HG02885 (cell line): ENCODE measurements around the gene ONECUT3.
"Not testable (repeated sequence)": the region's sequence is repeated elsewhere in the genome, so short reads cannot be mapped to it uniquely, and the experiment has no call there.

Experiments
- ATAC-seq: cut with Tn5 transposase; IDR thresholded peaks from one replicate; pipeline ENCODE4 v1.9.1; 2021; ENCODE audit warnings: mild to moderate bottlenecking; ENCODE audit not compliant: unreplicated experiment, poor library complexity

Gene ONECUT3

DNA sequence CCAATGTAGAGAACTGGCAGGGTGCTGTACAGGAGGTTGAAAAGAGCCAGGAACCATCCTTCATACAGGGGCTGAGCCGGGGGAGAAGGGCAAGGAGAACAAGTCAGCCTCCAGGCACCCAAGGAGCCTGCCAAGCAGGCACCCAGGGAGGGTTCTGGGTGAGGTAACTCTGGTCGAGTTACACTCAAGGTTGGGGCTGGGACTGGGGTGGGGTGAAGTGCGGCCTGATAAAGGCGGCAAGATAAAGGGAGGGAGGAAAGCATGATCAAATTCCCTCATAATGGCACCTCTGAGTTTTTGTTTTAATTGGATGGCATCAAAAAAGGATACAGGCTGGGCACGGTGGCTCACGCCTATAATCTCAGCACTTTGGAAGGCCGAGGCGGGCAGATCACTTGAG lies 33.8 kb downstream of the ONECUT3 start:
- ATAC-seq = no peak

DNA sequence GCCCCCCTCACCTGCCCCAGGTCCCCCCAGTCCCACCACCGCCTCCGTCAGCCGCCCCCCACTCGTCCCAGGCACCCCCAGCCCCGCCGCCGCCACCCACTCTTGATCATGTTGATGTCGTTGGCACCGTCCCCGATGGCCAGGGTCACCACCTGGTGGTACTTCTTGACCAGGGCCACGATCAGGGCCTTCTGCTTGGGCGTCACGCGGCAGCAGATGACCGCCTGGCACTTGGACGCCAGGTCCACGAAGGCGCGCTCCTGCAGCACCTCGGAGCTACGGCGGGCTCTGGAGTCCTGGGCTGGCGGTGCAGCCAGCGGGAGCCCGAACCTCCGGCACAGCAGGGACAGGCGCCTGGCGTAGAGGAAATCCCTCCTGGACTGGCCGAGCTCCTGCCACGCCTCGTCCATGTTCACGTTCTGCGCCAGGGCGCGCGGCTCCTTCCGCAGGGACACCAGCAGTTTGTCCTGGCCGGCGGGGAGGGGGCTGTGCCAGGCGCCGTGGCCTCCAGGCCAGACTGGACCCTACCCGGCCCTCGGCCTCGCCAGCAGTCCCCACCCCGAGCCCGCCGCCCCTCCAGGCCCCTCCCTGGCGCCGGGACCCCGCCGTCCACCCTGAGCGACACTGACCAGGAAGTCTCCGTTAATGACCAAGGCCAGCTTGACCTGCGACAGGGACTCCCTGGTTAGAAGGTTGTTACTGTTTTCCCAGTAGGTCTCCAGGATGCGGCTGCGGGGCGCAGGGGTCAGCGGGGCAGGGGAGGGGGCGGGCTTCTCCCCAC lies 36.1 kb downstream of the ONECUT3 start:
- ATAC-seq = no peak

DNA sequence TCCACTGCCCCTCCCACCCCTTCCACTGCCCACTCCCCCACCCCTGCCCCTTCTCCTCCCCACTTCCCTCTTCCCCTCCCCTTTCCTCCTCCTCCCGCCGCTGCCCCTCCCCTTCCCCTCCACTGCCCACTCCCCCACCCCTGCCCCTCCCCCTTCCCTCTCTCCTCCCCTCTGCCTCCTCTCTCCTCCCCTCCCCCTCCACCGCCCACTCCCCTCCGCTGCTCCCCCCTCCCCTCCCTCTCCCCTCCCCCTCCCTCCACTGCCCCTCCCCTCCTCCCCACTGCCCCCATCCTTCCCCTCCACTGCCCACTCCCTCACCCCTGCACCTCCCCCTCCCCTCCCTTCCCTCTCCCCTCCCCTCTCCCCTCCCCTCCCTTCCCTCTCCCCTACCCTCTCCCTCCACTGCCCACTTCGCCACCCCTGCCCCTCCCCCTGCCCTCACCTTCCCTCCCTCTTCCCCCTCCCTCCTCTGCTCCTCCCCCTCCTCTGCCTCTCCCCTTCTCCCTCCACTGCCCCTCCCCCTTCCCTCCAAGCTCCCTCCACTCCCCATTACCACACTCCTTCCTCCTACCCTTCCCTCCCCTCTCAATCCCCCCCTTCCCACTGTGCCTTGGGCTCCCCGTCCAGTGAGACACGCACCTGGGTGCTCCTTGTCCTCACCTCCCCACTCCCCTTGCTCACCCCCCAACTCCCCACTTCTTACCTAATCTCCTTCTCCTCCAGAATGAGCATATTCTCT lies 36.9 kb downstream of the ONECUT3 start:
- no peak for ATAC-seq

DNA sequence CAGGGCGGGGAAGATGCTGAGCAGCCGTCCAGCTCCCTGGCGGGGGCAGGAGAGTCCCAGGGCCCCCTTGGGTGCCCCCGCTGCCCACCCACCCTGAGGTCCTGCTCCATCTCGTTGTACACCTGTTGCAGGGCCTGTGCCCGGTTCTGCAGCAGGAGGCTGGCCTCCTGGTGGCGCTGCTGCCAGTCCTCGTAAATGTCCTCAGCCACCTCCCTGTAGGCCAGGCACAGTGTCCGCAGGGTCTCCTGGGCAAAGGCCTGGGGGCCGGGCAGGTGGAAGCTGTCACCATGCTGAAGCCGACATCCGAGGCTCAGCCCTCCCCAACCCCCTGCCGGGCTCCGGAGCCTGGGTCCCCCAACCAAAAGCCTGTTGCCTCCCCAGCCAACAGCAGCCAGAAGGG lies 38.6 kb downstream of the ONECUT3 start:
- ATAC-seq = no peak

DNA sequence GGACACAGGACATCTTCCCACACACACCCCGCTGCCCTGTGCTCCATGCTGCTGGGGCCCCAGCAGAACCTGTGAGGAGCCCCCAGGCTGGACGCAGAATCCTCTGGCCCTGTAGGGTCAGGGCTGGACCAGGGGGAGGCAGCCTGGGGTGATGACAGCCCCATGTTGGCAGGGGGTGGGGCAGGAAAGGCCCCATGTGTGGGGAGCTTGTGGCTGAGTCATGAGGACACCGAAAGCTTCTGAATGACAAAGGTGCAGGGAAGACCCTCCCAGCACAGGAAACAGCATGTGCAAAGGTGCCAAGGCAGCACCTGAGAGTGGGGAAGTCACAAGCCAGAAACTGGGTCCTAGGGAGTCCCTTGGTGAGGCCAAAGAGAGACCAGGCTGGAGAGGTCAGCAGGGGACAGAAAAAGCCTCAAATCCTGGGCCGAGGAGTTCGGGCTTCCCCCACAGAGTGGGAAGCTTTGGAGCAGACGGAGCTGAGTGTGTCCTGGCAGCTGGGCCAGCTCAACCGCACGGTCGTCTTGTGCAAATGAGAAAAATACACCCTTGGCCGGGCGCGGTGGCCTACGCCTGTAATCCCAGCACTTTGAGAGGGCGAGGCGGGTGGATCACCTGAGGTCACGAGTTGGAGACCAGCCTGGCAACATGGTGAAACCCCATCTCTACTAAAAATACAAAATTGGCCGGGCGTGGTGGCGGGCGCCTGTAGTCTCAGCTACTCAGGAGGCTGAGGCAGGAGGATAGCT lies 41.3 kb downstream of the ONECUT3 start:
- ATAC-seq = no peak

DNA sequence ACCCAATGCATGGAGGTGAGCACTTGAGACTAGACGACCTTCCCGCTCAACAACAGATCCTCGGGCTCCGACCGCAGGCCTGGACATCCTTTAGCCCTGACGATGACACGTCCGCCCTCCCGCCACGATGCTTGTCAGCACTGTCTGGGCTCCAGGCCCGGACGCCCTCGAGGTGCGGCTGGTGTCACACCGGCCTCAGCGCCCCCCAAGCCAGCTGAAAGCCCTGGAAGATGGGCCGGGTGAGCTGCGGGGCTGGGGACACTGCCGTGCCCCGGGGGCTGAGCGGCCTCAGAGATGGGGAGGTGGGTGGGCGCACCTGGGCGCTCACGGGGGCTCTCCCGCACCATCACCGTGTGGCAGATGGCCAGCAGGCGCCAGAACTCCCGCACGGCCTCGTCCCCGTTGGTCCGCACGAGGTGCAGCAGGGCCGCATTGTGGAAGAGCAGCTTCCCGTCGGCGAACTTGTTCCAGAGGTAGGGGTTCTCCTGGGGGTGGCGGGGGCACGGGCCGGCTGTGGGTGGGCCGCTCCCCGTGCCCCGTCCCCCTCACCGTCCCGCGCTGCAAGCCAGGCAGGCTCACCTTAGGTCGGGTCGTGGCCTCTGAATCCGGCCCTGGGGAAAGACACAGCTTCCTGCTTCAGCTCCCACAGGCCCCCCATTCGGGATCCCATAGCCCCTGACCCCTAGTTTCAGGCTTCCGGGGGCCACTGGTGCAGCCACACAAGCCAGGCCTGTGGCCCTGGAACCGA lies 43.3 kb downstream of the ONECUT3 start:
- ATAC-seq = no peak

DNA sequence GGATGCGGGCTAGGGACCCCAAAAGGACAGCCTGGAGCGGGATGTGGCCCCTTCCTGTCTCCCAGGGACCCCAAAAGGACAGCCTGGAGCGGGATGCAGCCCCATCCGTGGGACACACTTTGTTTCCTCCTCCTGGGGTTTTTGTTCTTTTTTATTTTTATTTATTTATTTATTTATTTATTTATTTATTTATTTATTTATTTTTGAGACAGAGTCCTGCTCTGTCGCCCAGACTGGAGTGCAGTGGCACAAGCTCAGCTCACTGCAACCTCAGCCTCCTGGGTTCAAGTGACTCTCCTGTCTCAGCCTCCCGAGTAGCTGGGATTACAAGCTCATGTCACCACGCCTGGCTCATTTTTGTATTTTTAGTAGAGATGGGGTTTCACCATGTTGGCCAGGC lies 44.0 kb downstream of the ONECUT3 start:
- ATAC-seq = not testable (repeated sequence)

DNA sequence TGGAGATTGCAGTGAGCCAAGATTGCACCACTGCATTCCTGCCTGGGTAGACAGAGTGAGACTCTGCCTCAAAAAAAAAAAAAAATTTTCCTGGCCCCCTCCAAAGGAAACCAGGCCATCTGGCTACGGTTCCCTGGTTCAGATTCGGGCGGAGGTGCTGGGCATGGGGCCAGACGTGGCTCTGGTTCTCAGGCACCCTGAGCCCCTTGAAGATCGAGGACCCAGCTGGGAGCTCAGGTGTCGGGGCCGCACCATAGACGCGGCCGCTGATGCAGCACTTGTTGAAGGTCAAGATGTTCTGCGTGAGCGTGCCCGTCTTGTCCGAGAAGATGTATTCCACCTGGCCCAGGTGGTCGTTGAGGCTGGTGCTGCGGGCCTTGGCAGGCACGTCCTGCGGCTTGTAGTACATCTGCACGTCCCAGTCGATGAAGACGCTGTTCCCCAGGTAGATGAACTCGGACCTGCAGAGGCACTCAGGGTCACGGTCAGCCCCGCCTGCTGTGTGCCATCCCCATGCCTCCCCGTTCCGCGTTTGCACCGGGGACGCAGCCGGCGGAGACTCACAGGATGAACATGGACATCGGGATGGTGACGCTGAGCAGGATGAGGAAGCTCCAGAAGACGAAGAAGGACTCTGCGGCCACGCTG lies 46.5 kb downstream of the ONECUT3 start:
- no peak for ATAC-seq

DNA sequence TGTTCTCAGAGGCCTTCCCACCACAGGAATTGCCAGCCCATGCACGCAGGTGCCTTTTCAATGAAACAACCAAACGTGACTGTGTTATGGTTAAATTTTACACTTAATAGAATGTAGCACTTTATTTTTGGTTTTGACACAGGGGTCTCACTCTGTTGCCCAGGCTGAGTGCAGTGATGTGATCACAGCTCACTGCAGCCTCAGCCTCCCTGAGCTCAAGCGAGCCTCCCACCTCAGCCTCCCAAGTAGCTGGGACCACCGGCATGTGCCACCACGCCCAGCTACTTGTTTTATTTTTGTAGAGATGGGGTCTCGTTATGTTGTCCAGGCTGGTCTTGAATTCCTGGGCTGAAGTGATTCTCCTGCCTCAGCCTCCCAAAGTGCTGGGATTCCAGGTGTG lies 51.6 kb downstream of the ONECUT3 start:
- no peak for ATAC-seq

DNA sequence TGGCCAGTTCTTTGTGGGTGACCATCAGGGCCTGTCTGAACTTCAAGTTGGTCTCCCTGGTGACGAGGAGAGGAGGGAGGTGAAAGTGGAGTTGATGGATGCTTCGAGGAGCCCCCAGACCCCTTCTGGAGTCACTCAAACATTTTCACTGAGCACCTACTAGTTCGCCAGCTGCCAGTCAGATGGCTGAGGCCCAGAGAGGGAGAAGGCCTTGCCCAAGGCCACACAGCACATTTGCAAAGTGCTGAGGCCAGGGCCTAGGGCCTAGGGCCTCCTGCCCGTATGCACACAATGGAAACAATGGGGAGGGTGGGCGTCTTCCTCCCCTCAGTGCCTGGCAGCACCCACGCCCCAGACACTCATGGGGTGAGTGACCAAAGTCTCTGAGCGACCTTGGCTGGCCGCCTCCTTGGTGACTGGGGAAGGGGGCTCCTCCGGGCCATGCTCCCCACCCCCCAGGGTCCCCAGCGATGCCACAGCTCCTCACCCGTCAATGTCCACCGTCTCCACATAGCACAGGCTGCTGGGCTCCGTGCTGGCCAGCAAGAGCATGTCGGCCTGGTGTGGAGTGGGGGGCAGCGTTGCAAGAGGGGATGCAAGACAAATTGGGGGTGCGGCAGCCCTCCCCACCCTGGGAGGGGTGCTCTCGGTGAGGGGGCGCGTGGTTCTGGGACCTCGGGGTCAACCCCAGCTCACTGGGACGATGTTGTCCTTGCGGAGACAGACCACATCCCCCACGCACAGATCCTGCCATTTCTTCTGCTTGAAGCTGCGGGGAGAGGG lies 52.3 kb downstream of the ONECUT3 start:
- ATAC-seq = no peak

DNA sequence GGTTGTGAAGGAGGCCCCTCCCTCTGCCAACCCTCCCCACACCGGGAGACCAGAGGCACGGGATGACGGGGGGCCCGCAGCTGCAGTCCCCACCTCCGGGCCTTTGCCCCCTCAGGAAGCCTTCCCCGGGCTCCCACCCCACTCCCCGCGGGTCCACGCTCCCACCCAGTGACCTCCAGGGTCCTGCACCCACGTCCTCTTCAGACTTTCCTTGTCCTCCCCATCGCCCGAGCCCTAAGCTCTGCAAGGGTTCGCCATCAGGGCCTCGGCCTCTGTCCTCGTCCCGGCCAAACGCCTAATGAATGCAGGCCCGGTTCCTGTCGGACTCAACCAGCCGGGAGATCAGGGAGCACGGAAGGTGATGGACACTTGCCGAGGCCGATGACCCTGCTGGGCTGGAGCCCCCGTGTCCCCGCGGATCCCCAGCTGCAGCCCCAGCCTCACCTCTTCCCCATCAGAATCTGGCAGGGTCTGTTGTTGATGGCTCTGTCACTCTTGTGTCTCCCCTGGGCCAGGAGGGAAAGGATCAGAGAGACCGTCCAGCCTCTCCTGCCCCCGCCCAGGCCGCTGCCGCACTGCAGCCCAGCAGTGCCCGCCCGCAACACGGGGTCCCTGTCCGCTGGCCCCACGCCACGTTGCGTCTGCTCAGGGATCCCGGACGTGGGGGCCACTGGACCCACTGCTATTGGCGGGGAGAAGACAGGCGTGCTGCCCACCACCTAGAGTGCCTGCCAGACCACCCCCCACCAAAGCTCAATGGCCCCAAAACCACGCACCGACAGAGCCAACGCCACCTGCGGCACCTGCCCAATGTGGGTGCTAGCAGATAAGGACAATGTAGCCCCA lies 53.1 kb downstream of the ONECUT3 start:
- ATAC-seq = no peak

DNA sequence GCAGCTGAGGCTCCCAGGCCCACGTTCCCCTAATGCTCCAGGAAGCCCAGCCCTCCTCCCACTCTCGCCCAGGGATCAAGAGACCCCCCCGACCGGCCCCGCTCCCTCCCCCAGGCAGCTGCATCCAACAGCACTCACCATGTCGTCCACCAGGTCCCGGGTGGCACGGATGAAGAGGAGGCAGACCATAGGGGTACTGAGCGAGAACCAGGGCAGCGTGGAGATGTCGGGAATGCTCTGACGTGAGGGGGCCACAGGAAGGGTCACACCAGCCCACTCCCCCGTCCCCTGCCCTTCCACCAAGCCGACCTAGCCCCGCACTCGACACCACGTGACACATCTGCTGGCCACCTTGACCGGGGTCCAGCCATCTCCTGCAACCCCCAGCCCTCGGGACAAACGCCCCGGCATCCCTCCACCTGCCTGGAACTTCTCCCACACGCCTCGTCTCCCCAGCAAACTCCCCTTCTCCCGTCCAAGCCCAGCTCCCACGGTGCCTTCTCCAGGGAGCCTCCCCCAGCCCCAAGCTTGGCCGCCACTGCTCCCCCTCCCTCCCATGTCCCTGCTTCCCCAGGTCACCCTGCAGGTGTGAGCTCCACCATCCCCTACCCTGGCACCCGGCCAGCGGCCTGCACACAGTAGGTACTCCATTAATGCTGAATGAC lies 53.9 kb downstream of the ONECUT3 start:
- ATAC-seq = no peak

DNA sequence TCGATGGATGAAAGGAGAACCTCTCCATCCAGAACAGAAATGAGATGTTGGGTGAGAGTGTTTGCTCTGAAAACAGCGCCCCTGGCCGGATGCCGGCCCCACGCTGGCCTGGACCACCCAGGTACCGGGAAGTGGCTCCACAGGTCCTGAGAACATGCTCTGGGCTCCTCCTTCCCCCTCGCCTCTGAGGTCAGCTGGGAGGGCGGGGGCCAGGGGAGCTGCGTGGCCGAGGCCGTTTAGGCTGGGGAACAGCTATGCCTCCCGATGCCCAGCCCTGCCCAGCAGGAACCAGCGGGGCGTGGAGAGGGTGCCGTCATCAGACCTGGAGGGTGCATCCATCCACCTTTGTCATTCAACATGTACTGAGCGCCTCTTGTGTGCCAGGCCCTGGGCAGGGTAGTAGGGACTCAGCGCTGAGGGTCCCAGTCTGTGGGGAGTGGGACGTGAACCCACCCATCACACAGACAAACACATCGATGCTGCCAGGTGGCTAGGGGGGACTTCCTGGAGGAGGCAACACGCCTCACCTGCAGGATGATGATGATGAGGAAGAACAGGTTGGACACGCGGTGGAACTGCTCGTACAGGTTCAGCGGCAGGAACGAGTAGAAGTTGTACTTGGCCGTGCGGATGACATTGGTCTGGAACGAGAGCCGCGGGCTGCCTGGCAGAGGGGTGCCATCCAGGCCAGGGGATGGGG lies 54.5 kb downstream of the ONECUT3 start:
- no peak for ATAC-seq

DNA sequence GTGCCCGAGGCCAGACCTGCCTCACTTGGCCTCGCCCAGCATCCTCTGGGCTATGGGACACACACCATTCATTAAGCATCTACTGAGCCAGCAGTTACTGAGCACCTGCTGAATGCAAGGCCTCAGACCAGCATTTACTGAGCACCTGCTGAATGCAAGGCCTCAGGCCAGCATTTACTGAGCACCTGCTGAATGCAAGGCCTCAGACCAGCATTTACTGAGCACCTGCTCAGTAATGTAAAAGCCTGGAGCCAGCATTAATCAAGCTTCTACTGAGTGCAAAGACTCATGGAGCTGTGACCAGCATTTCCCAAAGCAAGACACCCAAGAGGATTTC lies 55.1 kb downstream of the ONECUT3 start:
- ATAC-seq = no peak

DNA sequence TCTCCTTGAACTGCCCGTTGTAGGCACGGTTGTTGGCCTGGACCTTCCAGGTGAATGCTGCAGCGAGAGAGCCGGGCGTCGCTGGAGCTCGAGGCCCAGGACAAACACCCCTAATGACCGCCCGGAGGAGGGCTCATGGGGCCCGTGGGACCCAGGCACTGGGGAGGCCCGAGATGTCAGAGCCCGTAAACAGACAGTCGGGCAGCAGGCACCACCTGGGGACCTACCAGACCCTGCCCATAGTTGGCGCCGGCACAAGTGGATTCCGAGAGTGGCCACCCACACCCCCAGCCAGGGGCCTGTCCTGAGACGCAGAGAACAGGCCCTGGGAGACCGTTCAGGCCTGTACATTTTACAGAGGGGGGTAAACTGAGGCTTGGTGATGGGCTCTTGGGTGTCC lies 56.4 kb downstream of the ONECUT3 start:
- no peak for ATAC-seq

DNA sequence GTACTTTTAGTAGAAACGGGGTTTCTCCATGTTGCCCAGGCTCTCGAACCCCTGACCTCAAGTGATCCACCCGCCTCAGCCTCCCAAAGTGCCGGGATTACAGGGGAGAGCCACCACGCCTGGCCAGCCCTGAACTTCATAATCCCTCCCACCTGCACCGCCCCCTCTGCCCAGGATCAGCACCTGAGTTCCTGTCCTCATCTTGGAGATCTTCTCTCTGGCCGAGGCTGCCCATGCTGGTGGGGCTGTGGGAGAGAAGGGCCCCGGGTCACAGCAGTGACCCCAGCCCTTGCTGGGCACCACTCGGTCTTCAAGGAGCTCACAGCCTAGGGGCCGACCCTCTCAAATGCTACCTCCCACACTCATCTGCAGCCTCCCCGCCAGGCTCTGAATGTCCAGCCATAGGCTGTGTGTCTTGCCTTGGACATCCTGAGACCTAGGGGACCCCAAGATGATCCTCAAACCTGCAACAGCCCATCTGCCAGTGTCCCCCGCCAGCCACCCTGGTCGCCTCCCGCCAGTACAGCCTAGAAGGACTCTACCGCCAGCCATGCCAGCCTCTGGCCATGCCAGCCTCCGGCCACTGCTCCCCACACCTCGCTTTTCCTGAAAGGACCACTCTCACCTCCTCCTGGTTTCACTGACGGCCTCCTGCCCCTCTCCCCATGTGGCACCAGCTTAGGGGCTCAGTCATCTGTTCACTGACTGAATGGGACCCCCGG lies 57.3 kb downstream of the ONECUT3 start:
- ATAC-seq = no peak

DNA sequence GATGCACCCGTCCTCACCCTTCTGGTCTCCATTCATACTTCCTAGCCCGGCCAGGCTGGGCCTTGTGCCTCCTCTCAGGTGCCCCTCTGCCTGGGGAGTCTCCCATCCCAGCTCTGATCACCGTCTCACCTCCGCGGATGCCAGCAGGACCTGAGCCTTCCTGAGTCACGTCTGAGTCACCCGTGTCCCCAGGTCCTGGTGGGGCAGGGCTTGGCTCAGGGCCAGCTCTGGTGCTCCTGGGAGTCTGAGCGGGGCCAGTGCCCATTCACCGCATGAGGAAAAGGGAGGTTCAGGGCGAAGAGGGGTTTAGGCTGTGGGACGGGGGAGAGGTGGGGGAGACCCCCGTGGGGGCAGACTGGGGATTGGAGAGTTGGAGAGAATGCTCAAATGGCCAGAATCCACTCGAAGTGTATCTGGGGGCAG lies 58.2 kb downstream of the ONECUT3 start:
- ATAC-seq = no peak
